ENCODE measurements around the gene LAMTOR2. TPM values are rescaled to one million over a fixed set of nuclear protein-coding genes. Genes with fewer than 3 reads are reported as not detected.

The LAMTOR2 gene
- polyA plus RNA-seq, 3 donors, result 99.8 to 227 (median 210) TPM

DNA sequence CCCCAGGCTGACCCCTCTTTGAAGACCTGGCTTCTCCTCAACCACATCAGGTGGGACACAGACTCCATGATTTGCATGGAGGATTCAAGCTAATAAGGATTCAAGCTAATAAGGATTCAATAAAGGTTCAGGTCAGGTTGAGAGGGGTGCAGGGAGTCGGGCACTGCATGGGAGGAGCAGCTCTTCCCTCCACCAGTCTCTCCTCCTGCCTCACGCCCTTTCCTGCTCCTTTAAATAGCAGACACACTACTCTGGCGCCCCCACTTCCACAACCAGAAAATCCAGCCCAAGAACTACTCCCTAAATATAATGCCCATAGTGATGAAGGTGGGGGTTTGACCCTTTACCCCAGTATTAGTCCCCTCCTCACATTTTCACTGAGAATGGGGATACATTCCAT, 20.6 kb downstream of the LAMTOR2 start:
- H3K27ac Mint-ChIP-seq, result no peak overlapping the region
- no CpG with 5 or more reads among the region's 3 CpGs for WGBS (ENCODE audit: insufficient coverage)
- no peak overlapping the region for H3K4me2 ChIP-seq (replicated peaks; ENCODE audit: extremely low read depth, low read length, poor library complexity, severe bottlenecking)

DNA sequence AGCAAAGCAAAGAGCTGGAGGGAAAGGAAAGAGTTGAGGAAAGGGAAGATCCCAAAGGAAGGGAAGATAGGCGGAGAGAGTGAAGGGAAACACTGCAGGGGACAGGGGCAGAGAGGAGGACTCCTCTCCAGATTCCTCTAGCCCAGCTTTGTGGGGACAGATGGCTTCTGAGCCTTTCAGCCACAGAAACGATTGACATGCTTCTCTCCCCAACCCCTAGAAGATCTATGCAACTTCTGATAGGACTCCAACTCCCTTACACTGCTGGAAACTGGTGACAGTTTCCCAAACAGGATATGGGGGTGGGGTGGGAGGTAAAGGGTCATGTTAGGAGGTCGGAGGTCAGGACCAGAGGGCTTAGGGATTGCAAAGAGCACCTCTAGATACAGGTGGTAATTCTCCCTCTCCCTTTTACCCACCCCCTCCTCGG, 21.2 kb downstream of the LAMTOR2 start:
- Histone ChIP-seq H3K27me3 (ENCODE audit: control insufficient read depth in 2 of 2, insufficient read depth in 2 of 2, low read length in 2 of 2) (peaks cover 16 to 61% of the 10 kb centered on the region in 2 donors), H3K36me3 (replicated peaks in 1 of 2; ENCODE audit: control insufficient read depth in 1 of 2, insufficient read depth in 2 of 2, low read length in 2 of 2) (no peaks in the 10 kb centered on the region), H2AFZ (ENCODE audit: insufficient read depth, low read depth, low read length, poor library complexity, severe bottlenecking) (no peak overlapping the region), H3K4me1 (ENCODE audit: control insufficient read depth in 1 of 2, insufficient read depth in 2 of 2, low read length in 2 of 2) (peaks cover 11 to 18% of the 10 kb centered on the region in 2 donors), H3K4me3 (replicated peaks in 1 of 3; ENCODE audit: low read depth in 2 of 3, low read length in 3 of 3) (no peak overlapping the region), H3K9ac (ENCODE audit: insufficient read depth, low read length, poor library complexity, severe bottlenecking) (no peak overlapping the region), H3K4me2 (replicated peaks; ENCODE audit: extremely low read depth, low read length, poor library complexity, severe bottlenecking) (no peak overlapping the region), H4K20me1 (ENCODE audit: insufficient read depth, low read length) (no peaks in the 10 kb centered on the region), H3K9me3 (replicated peaks in 1 of 2; ENCODE audit: control insufficient read depth in 1 of 2, insufficient read depth in 1 of 2, low read length in 2 of 2) (no peaks in the 10 kb centered on the region), H3K79me2 (ENCODE audit: insufficient read depth, low read length) (no peaks in the 10 kb centered on the region), H3K27ac (ENCODE audit: low read depth in 1 of 2, low read length in 2 of 2) (no peak overlapping the region)
- peaks cover 0 to 11% (median 0%) of the 10 kb centered on the region in 7 donors for H3K9me3 Mint-ChIP-seq
- H3K36me3 Mint-ChIP-seq, result no peaks in the 10 kb centered on the region
- TF ChIP-seq, protein P1, sequence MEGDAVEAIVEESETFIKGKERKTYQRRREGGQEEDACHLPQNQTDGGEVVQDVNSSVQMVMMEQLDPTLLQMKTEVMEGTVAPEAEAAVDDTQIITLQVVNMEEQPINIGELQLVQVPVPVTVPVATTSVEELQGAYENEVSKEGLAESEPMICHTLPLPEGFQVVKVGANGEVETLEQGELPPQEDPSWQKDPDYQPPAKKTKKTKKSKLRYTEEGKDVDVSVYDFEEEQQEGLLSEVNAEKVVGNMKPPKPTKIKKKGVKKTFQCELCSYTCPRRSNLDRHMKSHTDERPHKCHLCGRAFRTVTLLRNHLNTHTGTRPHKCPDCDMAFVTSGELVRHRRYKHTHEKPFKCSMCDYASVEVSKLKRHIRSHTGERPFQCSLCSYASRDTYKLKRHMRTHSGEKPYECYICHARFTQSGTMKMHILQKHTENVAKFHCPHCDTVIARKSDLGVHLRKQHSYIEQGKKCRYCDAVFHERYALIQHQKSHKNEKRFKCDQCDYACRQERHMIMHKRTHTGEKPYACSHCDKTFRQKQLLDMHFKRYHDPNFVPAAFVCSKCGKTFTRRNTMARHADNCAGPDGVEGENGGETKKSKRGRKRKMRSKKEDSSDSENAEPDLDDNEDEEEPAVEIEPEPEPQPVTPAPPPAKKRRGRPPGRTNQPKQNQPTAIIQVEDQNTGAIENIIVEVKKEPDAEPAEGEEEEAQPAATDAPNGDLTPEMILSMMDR (IDR thresholded peaks at IDR 0.05), result no peak
- peaks cover 16% of the 10 kb centered on the region for H3K4me1 Mint-ChIP-seq
- DNase-seq, result no peak
- intact Hi-C loops (cut with micrococcal nuclease), result loop anchor here in 1 of 2 donors (10.0 kb wide), 1 partner anchor 239 kb away; no protein-coding TSS in a partner anchor
- H3K27me3 Mint-ChIP-seq (ENCODE audit: low read depth in 3 of 3), result peaks cover 64 to 79% (median 65%) of the 10 kb centered on the region in 3 donors
- no CpG with 5 or more reads among the region's 4 CpGs for WGBS (ENCODE audit: insufficient coverage)
- H3K27ac Mint-ChIP-seq, result no peak overlapping the region
- peak overlapping the region in 1 of 2 donors; percentile 24 for H3K4me3 Mint-ChIP-seq

More for the DNA sequence above, 20.6 kb downstream of the LAMTOR2 start:
- TF ChIP-seq, protein P1 (IDR thresholded peaks at IDR 0.05), result no peak
- intact Hi-C loops (cut with micrococcal nuclease), result loop anchor here in 1 of 2 donors (10.0 kb wide), 1 partner anchor 240 kb away; no protein-coding TSS in a partner anchor
- H3K9me3 Mint-ChIP-seq, result peaks cover 0 to 11% (median 0%) of the 10 kb centered on the region in 7 donors
- Histone ChIP-seq H3K27ac (ENCODE audit: low read depth in 1 of 2, low read length in 2 of 2) (no peak overlapping the region), H3K27me3 (ENCODE audit: control insufficient read depth in 2 of 2, insufficient read depth in 2 of 2, low read length in 2 of 2) (peaks cover 16 to 55% of the 10 kb centered on the region in 2 donors), H3K4me3 (replicated peaks in 1 of 3; ENCODE audit: low read depth in 2 of 3, low read length in 3 of 3) (no peak overlapping the region), H2AFZ (ENCODE audit: insufficient read depth, low read depth, low read length, poor library complexity, severe bottlenecking) (no peak overlapping the region), H3K9ac (ENCODE audit: insufficient read depth, low read length, poor library complexity, severe bottlenecking) (no peak overlapping the region), H3K9me3 (replicated peaks in 1 of 2; ENCODE audit: control insufficient read depth in 1 of 2, insufficient read depth in 1 of 2, low read length in 2 of 2) (no peaks in the 10 kb centered on the region), H3K36me3 (replicated peaks in 1 of 2; ENCODE audit: control insufficient read depth in 1 of 2, insufficient read depth in 2 of 2, low read length in 2 of 2) (no peaks in the 10 kb centered on the region), H4K20me1 (ENCODE audit: insufficient read depth, low read length) (no peaks in the 10 kb centered on the region), H3K4me1 (ENCODE audit: control insufficient read depth in 1 of 2, insufficient read depth in 2 of 2, low read length in 2 of 2) (peaks cover 11 to 18% of the 10 kb centered on the region in 2 donors), H3K79me2 (ENCODE audit: insufficient read depth, low read length) (no peaks in the 10 kb centered on the region)
- H3K27me3 Mint-ChIP-seq (ENCODE audit: low read depth in 3 of 3), result peaks cover 60 to 72% (median 63%) of the 10 kb centered on the region in 3 donors
- DNase-seq, result no peak
- H3K36me3 Mint-ChIP-seq, result no peaks in the 10 kb centered on the region
- H3K4me3 Mint-ChIP-seq, result peak overlapping the region in 1 of 2 donors; percentile 24
- H3K4me1 Mint-ChIP-seq, result peaks cover 16% of the 10 kb centered on the region

All from CD14-positive monocyte (primary cell).